Thymus (tissue), 11 donors: ENCODE data around the gene RUNDC1. TPM values are rescaled to one million over a fixed set of nuclear protein-coding genes. Genes with fewer than 3 reads are reported as not detected.

Experiments used
- DNase-seq, 9 donors: peaks; one replicate each; pipeline ENCODE4 v3.0.0-alpha.2; 2013; ENCODE audit warnings: low spot score in 9 of 9, low read depth in 6 of 9, missing footprints in 1 of 9
- H3K27ac ChIP-seq, 2 donors: one replicate each; pipeline ENCODE4 v1.5.1; 2013; ENCODE audit warnings: control low read depth in 1 of 2, low read depth in 1 of 2, low read length in 1 of 2, mild to moderate bottlenecking in 1 of 2, moderate library complexity in 1 of 2
- H3K27me3 ChIP-seq, 2 donors: one replicate each; pipeline ENCODE4 v1.5.1; 2013; ENCODE audit warnings: low read length in 1 of 2; ENCODE audit not compliant: control insufficient read depth in 2 of 2, insufficient read depth in 1 of 2
- H3K36me3 ChIP-seq, 2 donors: one replicate each; pipeline ENCODE4 v1.5.1; 2013; ENCODE audit warnings: low read length in 1 of 2, mild to moderate bottlenecking in 1 of 2, moderate library complexity in 1 of 2; ENCODE audit not compliant: control insufficient read depth in 2 of 2, insufficient read depth in 2 of 2
- H3K4me1 ChIP-seq, 2 donors: one replicate each; pipeline ENCODE4 v1.5.1; 2013; ENCODE audit warnings: low read length in 2 of 2; ENCODE audit not compliant: control insufficient read depth in 2 of 2, insufficient read depth in 2 of 2
- H3K4me3 ChIP-seq, 2 donors: one replicate each; pipeline ENCODE4 v1.5.1; 2013; ENCODE audit warnings: low read length in 2 of 2, control low read depth in 1 of 2, mild to moderate bottlenecking in 1 of 2
- H3K9me3 ChIP-seq, 2 donors: one replicate each; pipeline ENCODE4 v1.5.1; 2013; ENCODE audit warnings: low read length in 1 of 2, mild to moderate bottlenecking in 1 of 2; ENCODE audit not compliant: control insufficient read depth in 2 of 2, insufficient read depth in 1 of 2
- WGBS: extraction: QIAGEN DNeasy Blood & Tissue Kit; methylation state at CpG from one replicate; pipeline ENCODE4 v1.1.7; 2013; 5-methylcytosine and 5-hydroxymethylcytosine counted together
- polyA plus RNA-seq: library from polyadenylated mRNA; stranded (reverse); fragments of 200-250 nt; gene quantifications from one replicate; pipeline ENCODE4 v1.2.3, GENCODE V29; 2013
- total RNA-seq: library from RNA; stranded (reverse); fragments of 120-200 nt; gene quantifications from one replicate; pipeline ENCODE4 v1.2.4, GENCODE V29; 2013
- donor health status: healthy.

The RUNDC1 gene
- total and polyA plus RNA-seq, 2 donors = 7.1 to 8.8 TPM

- Histone ChIP-seq H3K9me3 (no peaks in the 10 kb centered on the region), H3K27ac (no peak overlapping the region), H3K27me3 (peaks cover 0 to 12% of the 10 kb centered on the region in 2 donors), H3K4me3 (no peak overlapping the region), H3K4me1 (no peaks in the 10 kb centered on the region), H3K36me3 (no peaks in the 10 kb centered on the region)
- WGBS = 93% methylated on average over 6 of the region's 6 CpGs
- no peak for DNase-seq
These were observed 49.9 kb downstream of the RUNDC1 start for GRCh38 chr17:43030137-43030767.

GRCh38 chr17:43031666-43032065 lies 51.3 kb downstream of the RUNDC1 start:
- WGBS = 93% methylated on average over 3 of the region's 3 CpGs
- H3K36me3 ChIP-seq = no peaks in the 10 kb centered on the region
- no peak overlapping the region for H3K27ac ChIP-seq
- H3K4me1 ChIP-seq = no peaks in the 10 kb centered on the region
- H3K27me3 ChIP-seq = peaks cover 0 to 2% of the 10 kb centered on the region in 2 donors
- no peak overlapping the region for H3K4me3 ChIP-seq
- DNase-seq = no peak
- no peaks in the 10 kb centered on the region for H3K9me3 ChIP-seq

GRCh38 chr17:43033948-43034881 lies 53.9 kb downstream of the RUNDC1 start:
- WGBS = 87% methylated on average over 12 of the region's 12 CpGs
- Histone ChIP-seq H3K27ac (no peak overlapping the region), H3K4me3 (no peak overlapping the region), H3K36me3 (no peaks in the 10 kb centered on the region), H3K27me3 (no peaks in the 10 kb centered on the region), H3K4me1 (no peaks in the 10 kb centered on the region), H3K9me3 (no peaks in the 10 kb centered on the region)
- no peak for DNase-seq

GRCh38 chr17:43034894-43035293 lies 54.5 kb downstream of the RUNDC1 start:
- no peaks in the 10 kb centered on the region for H3K9me3 ChIP-seq
- no peak overlapping the region for H3K4me3 ChIP-seq
- DNase-seq = no peak
- H3K4me1 ChIP-seq = no peaks in the 10 kb centered on the region
- WGBS = 98% methylated on average over 3 of the region's 3 CpGs
- no peaks in the 10 kb centered on the region for H3K36me3 ChIP-seq
- H3K27me3 ChIP-seq = no peaks in the 10 kb centered on the region
- H3K27ac ChIP-seq = no peak overlapping the region

GRCh38 chr17:43039646-43040045 lies 59.3 kb downstream of the RUNDC1 start:
- DNase-seq = no peak
- no peaks in the 10 kb centered on the region for H3K9me3 ChIP-seq
- H3K27ac ChIP-seq = no peak overlapping the region
- no peaks in the 10 kb centered on the region for H3K4me1 ChIP-seq
- peaks cover 4 to 21% of the 10 kb centered on the region in 2 donors for H3K36me3 ChIP-seq
- no peak overlapping the region for H3K4me3 ChIP-seq
- no peaks in the 10 kb centered on the region for H3K27me3 ChIP-seq
- WGBS = 96% methylated on average over 2 of the region's 2 CpGs

GRCh38 chr17:43040655-43041054 lies 60.3 kb downstream of the RUNDC1 start:
- no peak overlapping the region for H3K27ac ChIP-seq
- H3K36me3 ChIP-seq = peaks cover 6 to 27% of the 10 kb centered on the region in 2 donors
- no peaks in the 10 kb centered on the region for H3K9me3 ChIP-seq
- no peaks in the 10 kb centered on the region for H3K27me3 ChIP-seq
- no peak for DNase-seq
- H3K4me1 ChIP-seq = no peaks in the 10 kb centered on the region
- WGBS = 96% methylated on average over 2 of the region's 2 CpGs
- H3K4me3 ChIP-seq = no peak overlapping the region

- Histone ChIP-seq H3K27me3 (no peaks in the 10 kb centered on the region), H3K27ac (no peak overlapping the region), H3K36me3 (peaks cover 7 to 29% of the 10 kb centered on the region in 2 donors), H3K4me1 (no peaks in the 10 kb centered on the region), H3K4me3 (no peak overlapping the region), H3K9me3 (no peaks in the 10 kb centered on the region)
- WGBS = 97% methylated on average over 5 of the region's 5 CpGs
- DNase-seq = no peak
These were observed 61.8 kb downstream of the RUNDC1 start for GRCh38 chr17:43042025-43042628.
